Measurements from ENCODE around the gene VASN. TPM values are rescaled to one million over a fixed set of nuclear protein-coding genes. Genes with fewer than 3 reads are reported as not detected.

VASN gene
- total and polyA plus RNA-seq, 3 experiments from 2014 or later, result 0.31 TPM; not detected in 2

DNA sequence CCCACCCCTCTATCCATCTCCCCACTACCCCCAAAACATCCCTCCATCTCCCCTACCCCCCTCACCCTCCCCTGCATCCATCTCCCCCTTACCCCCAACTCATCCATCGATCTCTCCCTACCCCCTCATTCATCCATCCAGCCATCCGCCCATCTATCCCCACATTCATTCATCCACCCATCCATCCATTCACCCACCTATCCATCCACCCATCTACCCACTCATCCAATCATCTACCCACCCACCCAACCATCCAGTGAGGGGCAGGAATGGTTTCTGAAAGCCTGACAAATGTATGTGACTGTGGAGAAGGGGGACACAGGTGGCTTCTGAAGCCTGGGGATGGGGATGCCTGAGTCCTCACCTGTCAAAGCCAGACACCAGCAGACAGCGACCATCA lies 11.7 kb upstream of the VASN start:
- Mint-ChIP-seq H3K36me3 (peaks cover 0 to 82% (median 3%) of the 10 kb centered on the region in 3 donors), H3K27ac (peak overlapping the region in 1 of 8 donors; percentile 66), H3K4me1 (peaks cover 0 to 3% (median 0%) of the 10 kb centered on the region in 3 donors), H3K9me3 (no peaks in the 10 kb centered on the region), H3K27me3 (no peaks in the 10 kb centered on the region), H3K4me3 (no peak overlapping the region)
- H3K36me3 ChIP-seq (ENCODE audit: insufficient read depth, low read length), result peaks cover 40% of the 10 kb centered on the region
- no peaks in the 10 kb centered on the region for H3K4me1 ChIP-seq (ENCODE audit: insufficient read depth, low read length)
- H3K27me3 ChIP-seq (ENCODE audit: insufficient read depth, low read length, poor library complexity, severe bottlenecking), result no peaks in the 10 kb centered on the region
- no peak overlapping the region for H3K4me3 ChIP-seq (ENCODE audit: low read length)
- CTCF ChIA-PET, result interaction anchor here (0.7 to 1.8 kb wide), 9 partner anchors 9 to 318 kb away, joined by 3 to 7 read pairs (median 4); no protein-coding TSS in a partner anchor
- no peaks in the 10 kb centered on the region for H3K9me3 ChIP-seq (ENCODE audit: low read length)
- H3K27ac ChIP-seq (ENCODE audit: low read depth, low read length), result no peak overlapping the region
- no peak for DNase-seq
- POLR2A ChIA-PET, result no interaction called here

GRCh38 chr16:4360538-4361021 lies 11.1 kb upstream of the VASN start:
- Mint-ChIP-seq H3K36me3 (peaks cover 0 to 85% (median 3%) of the 10 kb centered on the region in 3 donors), H3K9me3 (no peaks in the 10 kb centered on the region), H3K4me3 (peak overlapping the region in 1 of 7 donors; percentile 32), H3K27me3 (no peaks in the 10 kb centered on the region), H3K27ac (peak overlapping the region in 3 of 8 donors; percentile 7 to 88 (median 21)), H3K4me1 (peaks cover 0 to 3% (median 0%) of the 10 kb centered on the region in 3 donors)
- H3K9me3 ChIP-seq (ENCODE audit: low read length), result no peaks in the 10 kb centered on the region
- ChIA-PET POLR2A (no interaction called here), CTCF (interaction anchor here (1.3 kb wide), 1 partner anchor 20 kb away, joined by 3 read pairs; no protein-coding TSS in a partner anchor)
- no peak for DNase-seq
- peaks cover 47% of the 10 kb centered on the region for H3K36me3 ChIP-seq (ENCODE audit: insufficient read depth, low read length)
- no peak overlapping the region for H3K4me3 ChIP-seq (ENCODE audit: low read length)
- no peak overlapping the region for H3K27ac ChIP-seq (ENCODE audit: low read depth, low read length)
- no peaks in the 10 kb centered on the region for H3K27me3 ChIP-seq (ENCODE audit: insufficient read depth, low read length, poor library complexity, severe bottlenecking)
- no peaks in the 10 kb centered on the region for H3K4me1 ChIP-seq (ENCODE audit: insufficient read depth, low read length)

- Histone ChIP-seq H3K9me3 (ENCODE audit: low read length) (no peaks in the 10 kb centered on the region), H3K4me3 (ENCODE audit: low read length) (no peak overlapping the region), H3K27me3 (ENCODE audit: insufficient read depth, low read length, poor library complexity, severe bottlenecking) (no peaks in the 10 kb centered on the region), H3K36me3 (ENCODE audit: insufficient read depth, low read length) (peaks cover 48% of the 10 kb centered on the region), H3K27ac (ENCODE audit: low read depth, low read length) (no peak overlapping the region), H3K4me1 (ENCODE audit: insufficient read depth, low read length) (no peaks in the 10 kb centered on the region)
- Mint-ChIP-seq H3K27me3 (no peaks in the 10 kb centered on the region), H3K4me3 (no peak overlapping the region), H3K9me3 (no peaks in the 10 kb centered on the region), H3K36me3 (peaks cover 0 to 90% (median 3%) of the 10 kb centered on the region in 3 donors), H3K27ac (peak overlapping the region in 1 of 8 donors; percentile 88), H3K4me1 (peaks cover 0 to 3% (median 0%) of the 10 kb centered on the region in 3 donors)
- CTCF ChIA-PET, result interaction anchor here (1.4 kb wide), 1 partner anchor 41 kb away, joined by 4 read pairs; no protein-coding TSS in a partner anchor
- POLR2A ChIA-PET, result no interaction called here
- DNase-seq, result no peak
Observed at GRCh38 chr16:4361033-4361943, 10.4 kb upstream of the VASN start.

GRCh38 chr16:4361944-4362311 lies 9.7 kb upstream of the VASN start:
- Histone ChIP-seq H3K27me3 (ENCODE audit: insufficient read depth, low read length, poor library complexity, severe bottlenecking) (no peaks in the 10 kb centered on the region), H3K9me3 (ENCODE audit: low read length) (no peaks in the 10 kb centered on the region), H3K4me3 (ENCODE audit: low read length) (no peak overlapping the region), H3K36me3 (ENCODE audit: insufficient read depth, low read length) (peaks cover 53% of the 10 kb centered on the region), H3K27ac (ENCODE audit: low read depth, low read length) (no peak overlapping the region), H3K4me1 (ENCODE audit: insufficient read depth, low read length) (no peaks in the 10 kb centered on the region)
- no peak for DNase-seq
- H3K27ac Mint-ChIP-seq, result no peak overlapping the region
- H3K4me3 Mint-ChIP-seq, result no peak overlapping the region
- H3K27me3 Mint-ChIP-seq, result no peaks in the 10 kb centered on the region
- CTCF ChIA-PET, result interaction anchor here (1.4 kb wide), 1 partner anchor 41 kb away, joined by 4 read pairs; no protein-coding TSS in a partner anchor
- peaks cover 0 to 3% (median 0%) of the 10 kb centered on the region in 3 donors for H3K4me1 Mint-ChIP-seq
- H3K9me3 Mint-ChIP-seq, result no peaks in the 10 kb centered on the region
- POLR2A ChIA-PET, result no interaction called here
- H3K36me3 Mint-ChIP-seq, result peaks cover 0 to 90% (median 3%) of the 10 kb centered on the region in 3 donors

- Mint-ChIP-seq H3K27me3 (no peaks in the 10 kb centered on the region), H3K4me3 (no peak overlapping the region), H3K4me1 (peaks cover 0 to 4% (median 3%) of the 10 kb centered on the region in 3 donors), H3K9me3 (no peaks in the 10 kb centered on the region), H3K36me3 (peaks cover 0 to 91% (median 3%) of the 10 kb centered on the region in 3 donors), H3K27ac (peak overlapping the region in 1 of 8 donors; percentile 27)
- Histone ChIP-seq H3K27me3 (ENCODE audit: insufficient read depth, low read length, poor library complexity, severe bottlenecking) (no peaks in the 10 kb centered on the region), H3K9me3 (ENCODE audit: low read length) (no peaks in the 10 kb centered on the region), H3K4me3 (ENCODE audit: low read length) (no peak overlapping the region), H3K4me1 (ENCODE audit: insufficient read depth, low read length) (no peaks in the 10 kb centered on the region), H3K27ac (ENCODE audit: low read depth, low read length) (no peak overlapping the region), H3K36me3 (ENCODE audit: insufficient read depth, low read length) (peaks cover 59% of the 10 kb centered on the region)
- no peak for DNase-seq
- POLR2A ChIA-PET, result no interaction called here
- CTCF ChIA-PET, result interaction anchor here (1.4 kb wide), 1 partner anchor 40 kb away, joined by 4 read pairs; no protein-coding TSS in a partner anchor
Observed at GRCh38 chr16:4362476-4363135, 9.0 kb upstream of the VASN start.

DNA sequence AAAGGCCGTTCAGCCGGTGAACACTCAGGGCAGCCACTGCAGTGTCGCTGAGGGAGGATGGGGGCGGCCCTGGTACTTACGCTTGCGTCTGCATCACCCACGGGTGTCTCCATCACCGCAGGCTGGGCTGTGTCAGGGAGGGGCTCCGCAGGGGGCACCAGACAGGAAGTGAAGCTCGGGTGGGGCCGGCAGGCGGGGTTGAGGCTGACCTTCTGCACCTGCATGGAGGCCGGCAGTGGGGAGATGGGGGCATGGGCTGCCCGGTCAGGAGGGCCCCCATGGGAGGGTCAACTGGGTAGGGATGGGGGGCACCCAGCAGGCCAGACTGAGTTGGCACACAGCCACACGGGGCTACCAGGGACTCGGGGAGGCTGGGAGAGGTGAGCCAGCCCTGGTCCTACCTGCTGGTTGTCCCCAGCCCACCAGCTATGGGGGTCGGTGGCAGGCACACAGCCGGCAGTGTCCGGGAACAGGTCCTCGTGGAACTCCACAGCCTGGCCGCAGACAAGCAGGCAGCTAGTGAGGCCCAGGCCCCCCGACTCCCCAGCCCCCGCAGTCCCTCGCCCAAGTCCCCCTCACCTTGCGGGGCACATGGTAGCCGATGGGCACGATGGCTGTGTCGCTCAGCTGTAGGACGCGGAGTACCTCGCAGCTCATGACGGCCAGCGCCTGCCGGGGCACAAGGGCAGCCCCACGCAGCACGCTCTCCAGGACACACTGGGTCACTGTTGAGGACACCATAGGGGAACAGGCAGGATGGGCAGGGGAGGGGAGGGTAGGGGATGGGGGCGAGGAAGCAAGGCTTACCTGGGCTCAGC lies 7.2 kb upstream of the VASN start:
- Histone ChIP-seq H3K36me3 (ENCODE audit: insufficient read depth, low read length) (peaks cover 49% of the 10 kb centered on the region), H3K27ac (ENCODE audit: low read depth, low read length) (no peak overlapping the region), H3K9me3 (ENCODE audit: low read length) (no peaks in the 10 kb centered on the region), H3K4me3 (ENCODE audit: low read length) (no peak overlapping the region), H3K4me1 (ENCODE audit: insufficient read depth, low read length) (no peaks in the 10 kb centered on the region), H3K27me3 (ENCODE audit: insufficient read depth, low read length, poor library complexity, severe bottlenecking) (no peaks in the 10 kb centered on the region)
- no peak overlapping the region for H3K4me3 Mint-ChIP-seq
- peaks cover 0 to 11% (median 0%) of the 10 kb centered on the region in 3 donors for H3K4me1 Mint-ChIP-seq
- H3K27ac Mint-ChIP-seq, result peak overlapping the region in 1 of 8 donors; percentile 45
- no peak for DNase-seq
- peaks cover 0 to 83% (median 0%) of the 10 kb centered on the region in 3 donors for H3K36me3 Mint-ChIP-seq
- CTCF ChIA-PET, result interaction anchor here (1.2 kb wide), 1 partner anchor 38 kb away, joined by 4 read pairs; no protein-coding TSS in a partner anchor
- H3K9me3 Mint-ChIP-seq, result no peaks in the 10 kb centered on the region
- POLR2A ChIA-PET, result interaction anchor here (0.6 kb wide), 2 partner anchors 60 to 75 kb away, joined by 3 to 4 read pairs; no protein-coding TSS in a partner anchor
- no peaks in the 10 kb centered on the region for H3K27me3 Mint-ChIP-seq

DNA sequence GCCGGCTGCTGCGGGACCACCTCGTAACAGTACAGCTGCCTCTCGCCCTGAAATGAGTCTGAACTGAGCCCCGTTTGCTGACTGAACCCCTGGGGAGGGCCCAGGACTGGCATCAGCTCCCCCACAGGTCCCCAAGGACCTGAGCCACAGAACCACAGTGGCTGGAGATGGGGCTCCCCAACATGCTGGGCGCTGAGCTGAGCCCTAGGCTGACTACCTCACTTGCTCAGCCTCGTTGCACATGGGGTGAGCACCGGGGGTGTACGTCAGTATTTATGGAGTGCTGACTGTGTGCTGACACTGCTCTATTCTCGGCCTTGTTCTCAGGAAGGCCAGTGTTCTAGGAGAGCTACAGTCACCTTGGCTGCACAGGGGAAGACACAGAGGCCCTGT lies 6.6 kb upstream of the VASN start:
- H3K27me3 Mint-ChIP-seq, result no peaks in the 10 kb centered on the region
- DNase-seq, result no peak
- ChIA-PET POLR2A (interaction anchor here (0.6 kb wide), 1 partner anchor 59 kb away, joined by 3 read pairs; no protein-coding TSS in a partner anchor), CTCF (interaction anchor here (0.9 to 1.2 kb wide), 3 partner anchors 38 to 184 kb away, joined by 3 to 4 read pairs (median 3); no protein-coding TSS in a partner anchor)
- peak overlapping the region in 1 of 8 donors; percentile 50 for H3K27ac Mint-ChIP-seq
- Histone ChIP-seq H3K4me1 (ENCODE audit: insufficient read depth, low read length) (no peaks in the 10 kb centered on the region), H3K4me3 (ENCODE audit: low read length) (no peak overlapping the region), H3K27me3 (ENCODE audit: insufficient read depth, low read length, poor library complexity, severe bottlenecking) (no peaks in the 10 kb centered on the region), H3K27ac (ENCODE audit: low read depth, low read length) (no peak overlapping the region), H3K9me3 (ENCODE audit: low read length) (no peaks in the 10 kb centered on the region), H3K36me3 (ENCODE audit: insufficient read depth, low read length) (peaks cover 47% of the 10 kb centered on the region)
- peaks cover 0 to 14% (median 0%) of the 10 kb centered on the region in 3 donors for H3K4me1 Mint-ChIP-seq
- H3K36me3 Mint-ChIP-seq, result peaks cover 0 to 80% (median 0%) of the 10 kb centered on the region in 3 donors
- no peaks in the 10 kb centered on the region for H3K9me3 Mint-ChIP-seq
- no peak overlapping the region for H3K4me3 Mint-ChIP-seq

Measured in CD8-positive, alpha-beta memory T cell (primary cell).